ENCODE data around the gene STEAP1B.
A peak's percentile ranks its signal among the peaks of the same experiment; 100 is the strongest.
"Not testable (repeated sequence)": the region's sequence is repeated elsewhere in the genome, so short reads cannot be mapped to it uniquely, and the experiment has no call there.

STEAP1B gene

GRCh38 chr7:22501336-22501735, 1.3 kb upstream of the STEAP1B start:
- H3K27ac ChIP-seq; DNase-seq (ENCODE audit: low read depth, low spot score): not testable (repeated sequence)

GRCh38 chr7:22499044-22499443, 944 bp downstream of the STEAP1B start:
- DNase-seq (ENCODE audit: low read depth, low spot score) = no peak
- H3K27ac ChIP-seq = peak overlapping the region; percentile 96

- peak; percentile 14 for DNase-seq (ENCODE audit: low read depth, low spot score)
- H3K27ac ChIP-seq = peak overlapping the region; percentile 96
These were observed 3.1 kb downstream of the STEAP1B start for GRCh38 chr7:22496912-22497311.

- DNase-seq (ENCODE audit: low read depth, low spot score) = not testable (repeated sequence)
- H3K27ac ChIP-seq = peak overlapping the region; percentile 96
These were observed 3.6 kb downstream of the STEAP1B start for GRCh38 chr7:22496296-22496888.

GRCh38 chr7:22493160-22493925, 6.6 kb downstream of the STEAP1B start:
- not testable (repeated sequence) for DNase-seq (ENCODE audit: low read depth, low spot score)
- peak overlapping the region; percentile 59 for H3K27ac ChIP-seq

GRCh38 chr7:22488643-22489462, 11.1 kb downstream of the STEAP1B start:
- DNase-seq (ENCODE audit: low read depth, low spot score) = no peak
- H3K27ac ChIP-seq = no peak overlapping the region

GRCh38 chr7:22487978-22488642, 11.9 kb downstream of the STEAP1B start:
- DNase-seq (ENCODE audit: low read depth, low spot score) = no peak
- no peak overlapping the region for H3K27ac ChIP-seq

- no peak for DNase-seq (ENCODE audit: low read depth, low spot score)
- H3K27ac ChIP-seq = no peak overlapping the region
These were observed 13.4 kb downstream of the STEAP1B start for GRCh38 chr7:22486597-22486996.

- no peak overlapping the region for H3K27ac ChIP-seq
- no peak for DNase-seq (ENCODE audit: low read depth, low spot score)
These were observed 14.8 kb downstream of the STEAP1B start for GRCh38 chr7:22485189-22485588.

- no peak for DNase-seq (ENCODE audit: low read depth, low spot score)
- H3K27ac ChIP-seq = no peak overlapping the region
These were observed 17.5 kb downstream of the STEAP1B start for GRCh38 chr7:22482503-22482902.

GRCh38 chr7:22481726-22482125, 18.3 kb downstream of the STEAP1B start:
- no peak for DNase-seq (ENCODE audit: low read depth, low spot score)

GRCh38 chr7:22480523-22481075, 19.4 kb downstream of the STEAP1B start:
- DNase-seq (ENCODE audit: low read depth, low spot score) = no peak
- H3K27ac ChIP-seq = no peak overlapping the region

More at GRCh38 chr7:22481726-22482125, 18.3 kb downstream of the STEAP1B start:
- H3K27ac ChIP-seq = no peak overlapping the region

GRCh38 chr7:22477876-22478450, 22.0 kb downstream of the STEAP1B start:
- DNase-seq (ENCODE audit: low read depth, low spot score) = no peak
- H3K27ac ChIP-seq = no peak overlapping the region

GRCh38 chr7:22477262-22477661, 22.7 kb downstream of the STEAP1B start:
- DNase-seq (ENCODE audit: low read depth, low spot score) = no peak
- H3K27ac ChIP-seq = no peak overlapping the region

- no peak for DNase-seq (ENCODE audit: low read depth, low spot score)
- H3K27ac ChIP-seq = no peak overlapping the region
These were observed 23.2 kb downstream of the STEAP1B start for GRCh38 chr7:22476824-22477223.

GRCh38 chr7:22474645-22475044, 25.3 kb downstream of the STEAP1B start:
- no peak for DNase-seq (ENCODE audit: low read depth, low spot score)
- no peak overlapping the region for H3K27ac ChIP-seq

- no peak for DNase-seq (ENCODE audit: low read depth, low spot score)
- no peak overlapping the region for H3K27ac ChIP-seq
These were observed 29.0 kb downstream of the STEAP1B start for GRCh38 chr7:22470981-22471380.

- no peak overlapping the region for H3K27ac ChIP-seq
These were observed 30.4 kb downstream of the STEAP1B start for GRCh38 chr7:22469371-22470143.

GRCh38 chr7:22468609-22469008, 31.4 kb downstream of the STEAP1B start:
- DNase-seq (ENCODE audit: low read depth, low spot score) = no peak
- no peak overlapping the region for H3K27ac ChIP-seq

More at GRCh38 chr7:22469371-22470143, 30.4 kb downstream of the STEAP1B start:
- DNase-seq (ENCODE audit: low read depth, low spot score) = no peak
